Activated CD4-positive, alpha-beta T cell treated with anti-CD3 and anti-CD28 coated beads for 4 hours (primary cell): Measurements from ENCODE around the gene TARBP1.
A peak's percentile ranks its signal among the peaks of the same experiment; 100 is the strongest.
"Not testable (repeated sequence)": the region's sequence is repeated elsewhere in the genome, so short reads cannot be mapped to it uniquely, and the experiment has no call there.

Source experiments
- DNase-seq, 2 donors: peaks; one replicate each; pipeline ENCODE4 v3.0.0-alpha.2; 2020

Gene TARBP1, protein sequence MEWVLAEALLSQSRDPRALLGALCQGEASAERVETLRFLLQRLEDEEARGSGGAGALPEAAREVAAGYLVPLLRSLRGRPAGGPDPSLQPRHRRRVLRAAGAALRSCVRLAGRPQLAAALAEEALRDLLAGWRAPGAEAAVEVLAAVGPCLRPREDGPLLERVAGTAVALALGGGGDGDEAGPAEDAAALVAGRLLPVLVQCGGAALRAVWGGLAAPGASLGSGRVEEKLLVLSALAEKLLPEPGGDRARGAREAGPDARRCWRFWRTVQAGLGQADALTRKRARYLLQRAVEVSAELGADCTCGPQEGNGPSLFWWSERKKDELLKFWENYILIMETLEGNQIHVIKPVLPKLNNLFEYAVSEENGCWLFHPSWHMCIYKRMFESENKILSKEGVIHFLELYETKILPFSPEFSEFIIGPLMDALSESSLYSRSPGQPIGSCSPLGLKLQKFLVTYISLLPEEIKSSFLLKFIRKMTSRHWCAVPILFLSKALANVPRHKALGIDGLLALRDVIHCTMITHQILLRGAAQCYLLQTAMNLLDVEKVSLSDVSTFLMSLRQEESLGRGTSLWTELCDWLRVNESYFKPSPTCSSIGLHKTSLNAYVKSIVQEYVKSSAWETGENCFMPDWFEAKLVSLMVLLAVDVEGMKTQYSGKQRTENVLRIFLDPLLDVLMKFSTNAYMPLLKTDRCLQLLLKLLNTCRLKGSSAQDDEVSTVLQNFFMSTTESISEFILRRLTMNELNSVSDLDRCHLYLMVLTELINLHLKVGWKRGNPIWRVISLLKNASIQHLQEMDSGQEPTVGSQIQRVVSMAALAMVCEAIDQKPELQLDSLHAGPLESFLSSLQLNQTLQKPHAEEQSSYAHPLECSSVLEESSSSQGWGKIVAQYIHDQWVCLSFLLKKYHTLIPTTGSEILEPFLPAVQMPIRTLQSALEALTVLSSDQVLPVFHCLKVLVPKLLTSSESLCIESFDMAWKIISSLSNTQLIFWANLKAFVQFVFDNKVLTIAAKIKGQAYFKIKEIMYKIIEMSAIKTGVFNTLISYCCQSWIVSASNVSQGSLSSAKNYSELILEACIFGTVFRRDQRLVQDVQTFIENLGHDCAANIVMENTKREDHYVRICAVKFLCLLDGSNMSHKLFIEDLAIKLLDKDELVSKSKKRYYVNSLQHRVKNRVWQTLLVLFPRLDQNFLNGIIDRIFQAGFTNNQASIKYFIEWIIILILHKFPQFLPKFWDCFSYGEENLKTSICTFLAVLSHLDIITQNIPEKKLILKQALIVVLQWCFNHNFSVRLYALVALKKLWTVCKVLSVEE (N-terminal part only)

DNA sequence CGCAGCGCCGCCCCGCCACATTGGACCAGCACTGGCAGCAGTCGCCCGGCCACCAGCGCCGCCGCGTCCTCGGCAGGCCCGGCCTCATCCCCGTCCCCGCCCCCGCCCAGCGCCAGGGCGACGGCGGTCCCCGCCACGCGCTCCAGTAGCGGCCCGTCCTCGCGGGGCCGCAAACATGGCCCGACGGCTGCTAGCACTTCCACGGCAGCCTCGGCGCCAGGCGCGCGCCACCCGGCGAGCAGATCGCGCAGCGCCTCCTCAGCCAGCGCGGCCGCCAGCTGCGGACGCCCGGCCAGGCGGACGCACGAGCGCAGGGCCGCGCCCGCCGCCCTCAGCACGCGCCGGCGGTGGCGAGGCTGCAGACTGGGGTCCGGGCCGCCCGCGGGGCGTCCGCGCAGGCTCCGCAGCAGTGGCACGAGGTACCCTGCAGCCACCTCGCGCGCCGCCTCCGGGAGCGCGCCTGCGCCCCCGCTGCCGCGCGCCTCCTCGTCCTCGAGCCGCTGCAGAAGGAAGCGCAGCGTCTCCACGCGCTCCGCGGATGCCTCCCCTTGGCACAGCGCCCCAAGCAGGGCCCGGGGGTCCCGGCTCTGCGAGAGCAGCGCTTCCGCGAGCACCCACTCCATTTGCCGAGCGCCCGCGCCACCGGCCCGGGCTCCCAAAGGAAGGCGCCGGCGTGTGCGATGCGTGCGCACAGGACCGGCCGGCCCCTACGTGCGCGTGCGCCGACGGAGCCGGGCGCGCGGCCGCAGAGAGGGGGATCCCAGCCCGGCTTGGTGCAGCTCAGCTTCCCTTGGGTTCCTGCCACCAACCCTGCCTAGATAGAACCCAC is at the start of gene TARBP1:
TSS of gene TARBP1 (minus strand) at position 699 of the 829 bp plus-strand sequence. CDS start at position 623, 76 bp downstream.
- DNase-seq = peak; percentile 70

DNA sequence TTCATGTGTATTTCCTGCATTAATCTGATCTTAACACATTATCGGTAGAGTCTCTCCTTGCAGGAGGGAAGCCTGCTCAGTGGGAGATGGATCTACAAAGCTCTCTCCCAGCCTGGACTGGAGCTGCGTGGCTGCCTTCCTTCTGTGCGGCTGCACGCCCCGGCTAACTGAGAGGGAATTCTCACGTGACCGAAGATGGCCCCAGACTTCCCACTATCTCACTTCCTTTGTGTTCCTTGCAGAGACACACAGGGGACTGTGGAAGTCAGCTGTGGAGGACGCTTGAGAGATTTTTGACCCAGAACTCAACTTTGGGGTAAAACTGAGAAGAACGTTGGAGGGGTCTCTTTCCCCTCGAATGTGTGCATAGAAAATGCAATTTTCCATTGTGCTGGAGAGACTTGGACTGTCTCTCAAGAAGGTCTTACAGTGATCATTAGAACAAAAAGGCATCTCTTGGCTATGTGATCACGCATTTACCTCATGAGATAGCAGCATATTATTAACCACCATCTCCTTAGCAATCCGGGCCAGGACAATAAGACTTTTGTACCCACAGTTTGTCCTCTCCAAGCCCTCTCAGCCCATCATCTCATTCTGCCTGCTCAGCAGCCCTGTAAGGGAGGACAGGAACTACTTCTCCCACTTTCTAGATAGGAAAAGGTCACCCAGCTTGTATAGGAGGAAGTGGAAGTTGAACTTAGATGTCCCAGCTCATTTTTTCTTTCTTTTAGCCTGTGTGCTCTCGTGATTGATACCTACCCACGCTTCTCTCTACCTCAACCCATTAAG is 49.3 kb upstream of the TARBP1 start:
- DNase-seq = no peak

DNA sequence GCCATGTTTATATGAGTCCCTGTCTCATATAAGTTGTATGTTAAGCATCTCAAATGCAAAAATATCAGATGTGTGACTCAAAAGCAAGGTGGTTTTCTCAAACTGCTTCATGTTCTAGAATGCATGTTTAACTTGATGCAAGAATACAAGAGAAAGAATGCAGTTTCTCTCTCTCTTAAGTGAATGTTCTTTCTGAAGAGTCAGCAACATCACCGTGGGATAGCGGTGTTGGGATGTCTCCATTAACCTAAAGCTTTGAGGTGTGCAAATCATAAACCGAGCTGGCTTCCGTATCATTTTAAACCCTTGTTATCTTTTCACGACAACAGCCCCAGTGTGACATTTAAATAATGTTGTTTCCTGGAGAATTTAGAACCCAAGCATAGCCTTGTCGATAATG is 48.4 kb upstream of the TARBP1 start:
- no peak for DNase-seq

DNA sequence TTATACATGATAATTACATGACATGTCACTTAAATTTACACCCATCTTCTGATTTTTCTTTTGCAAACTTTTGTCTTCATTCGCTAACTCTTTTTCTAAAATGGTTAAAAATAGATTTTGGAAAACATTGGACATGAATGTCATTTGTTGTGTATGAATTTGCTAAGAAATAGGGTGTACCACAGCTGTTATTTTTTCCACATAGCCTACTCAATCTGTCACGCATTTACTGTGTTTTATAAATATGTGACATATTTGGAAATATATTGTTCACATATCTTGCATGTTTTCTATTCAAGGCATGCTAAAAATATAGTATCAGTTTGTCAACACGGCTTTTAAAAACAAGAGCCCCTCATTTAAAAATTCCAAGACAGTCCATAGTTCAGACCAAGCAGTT is 47.9 kb upstream of the TARBP1 start:
- no peak for DNase-seq

- no peak for DNase-seq
Measured at GRCh38 chr1:234525099-234525799, 46.3 kb upstream of the TARBP1 start.

GRCh38 chr1:234521836-234522235 is 42.9 kb upstream of the TARBP1 start:
- no peak for DNase-seq

GRCh38 chr1:234520908-234521817 is 42.2 kb upstream of the TARBP1 start:
- no peak for DNase-seq

- DNase-seq = no peak
Measured at GRCh38 chr1:234519506-234519905, 40.5 kb upstream of the TARBP1 start.

DNA sequence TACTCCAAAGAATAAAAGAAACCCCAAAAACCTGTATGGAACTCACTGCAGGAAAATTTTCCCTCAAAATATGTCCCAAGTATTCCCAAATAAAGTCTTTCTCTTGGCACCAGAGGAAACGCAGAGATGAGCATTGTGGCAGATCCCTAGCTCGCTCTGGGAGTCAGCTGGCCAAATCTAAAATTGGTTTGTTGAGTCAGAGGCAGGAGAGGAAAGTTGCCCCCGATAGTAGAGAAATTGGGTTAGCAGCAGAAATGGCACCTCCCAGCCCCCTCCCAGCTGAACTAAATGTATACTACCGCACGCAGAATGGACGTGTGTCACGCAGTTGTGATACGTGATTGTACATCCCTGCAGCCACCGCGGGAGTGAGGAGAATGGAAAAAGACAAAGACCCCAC is 39.9 kb upstream of the TARBP1 start:
- DNase-seq = no peak

GRCh38 chr1:234518086-234518485 is 39.1 kb upstream of the TARBP1 start:
- not testable (repeated sequence) for DNase-seq

GRCh38 chr1:234517110-234517802 is 38.3 kb upstream of the TARBP1 start:
- no peak for DNase-seq

- no peak for DNase-seq
Measured at GRCh38 chr1:234515821-234516241, 36.9 kb upstream of the TARBP1 start.

GRCh38 chr1:234515411-234515810 is 36.4 kb upstream of the TARBP1 start:
- DNase-seq = no peak

GRCh38 chr1:234512451-234512861 is 33.5 kb upstream of the TARBP1 start:
- DNase-seq = no peak

GRCh38 chr1:234509457-234510328 is 30.7 kb upstream of the TARBP1 start:
- DNase-seq = no peak

DNA sequence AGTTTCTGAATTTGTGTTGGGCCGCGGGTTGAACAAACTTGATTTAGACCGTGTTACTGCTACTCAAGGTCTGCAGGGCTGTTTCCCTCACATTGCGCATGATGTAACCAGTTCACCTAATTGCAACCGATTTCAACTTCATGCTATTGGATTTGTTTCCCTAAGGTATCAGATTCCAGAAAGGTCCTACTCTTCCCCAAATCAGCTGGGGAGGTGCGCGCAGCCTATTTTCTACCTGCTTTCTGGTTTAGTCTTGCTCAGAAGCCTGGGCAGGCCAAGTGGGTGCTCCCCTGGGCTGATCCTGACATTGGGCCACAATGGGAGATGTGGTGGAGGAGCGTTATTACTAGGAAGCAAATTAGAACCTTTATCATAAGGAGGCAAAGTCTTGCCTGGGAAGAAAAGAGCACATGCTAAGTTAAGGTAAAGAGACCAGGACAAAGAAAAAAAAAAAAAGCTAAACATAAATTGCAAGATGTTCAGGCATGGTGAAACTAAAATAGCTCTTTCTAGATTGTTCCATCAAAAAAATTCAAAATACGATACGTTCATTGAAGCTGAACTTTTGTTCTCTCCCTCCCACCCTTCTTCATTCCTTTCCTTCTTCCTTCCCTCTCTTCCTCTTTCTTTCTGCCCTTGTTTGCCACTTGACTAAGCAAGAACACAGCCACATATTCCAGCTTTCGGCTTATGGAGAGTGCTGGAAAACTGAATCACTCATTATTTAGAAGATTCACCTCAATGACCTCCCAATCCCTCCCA is 28.8 kb upstream of the TARBP1 start:
- DNase-seq = no peak

DNA sequence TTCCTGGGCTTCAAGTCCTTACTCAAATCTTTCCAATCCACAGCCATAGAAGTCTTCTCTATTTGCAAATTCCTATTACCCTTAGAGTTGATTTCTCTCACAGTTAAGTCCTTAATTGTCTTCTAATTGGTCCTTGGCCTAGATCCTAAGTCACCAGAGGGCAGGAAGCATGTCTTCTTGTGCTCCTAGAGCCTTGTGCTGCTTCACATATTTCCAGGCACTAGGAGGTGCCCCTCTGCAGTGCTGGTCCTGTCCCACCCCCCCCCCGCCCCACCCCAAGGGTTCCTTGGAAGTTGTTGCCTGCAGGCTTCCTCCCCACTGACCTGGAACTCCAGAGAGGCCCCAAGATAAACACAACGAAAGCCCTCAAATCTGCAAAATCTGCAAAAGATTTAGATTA is 28.1 kb upstream of the TARBP1 start:
- no peak for DNase-seq
